Measurements from ENCODE around the gene BNC2. TPM values are rescaled to one million over a fixed set of nuclear protein-coding genes. Genes with fewer than 3 reads are reported as not detected.

The BNC2 gene
- total RNA-seq, 2 donors from 2014 or later: 16.1 to 16.9 TPM

- H3K36me3 ChIP-seq: no peaks in the 10 kb centered on the region
- ATAC-seq (ENCODE audit: insufficient number of reproducible peaks, low FRiP score, low read depth) (no peak), DNase-seq (ENCODE audit: low spot score) (no peak)
- TF ChIP-seq, protein P1, sequence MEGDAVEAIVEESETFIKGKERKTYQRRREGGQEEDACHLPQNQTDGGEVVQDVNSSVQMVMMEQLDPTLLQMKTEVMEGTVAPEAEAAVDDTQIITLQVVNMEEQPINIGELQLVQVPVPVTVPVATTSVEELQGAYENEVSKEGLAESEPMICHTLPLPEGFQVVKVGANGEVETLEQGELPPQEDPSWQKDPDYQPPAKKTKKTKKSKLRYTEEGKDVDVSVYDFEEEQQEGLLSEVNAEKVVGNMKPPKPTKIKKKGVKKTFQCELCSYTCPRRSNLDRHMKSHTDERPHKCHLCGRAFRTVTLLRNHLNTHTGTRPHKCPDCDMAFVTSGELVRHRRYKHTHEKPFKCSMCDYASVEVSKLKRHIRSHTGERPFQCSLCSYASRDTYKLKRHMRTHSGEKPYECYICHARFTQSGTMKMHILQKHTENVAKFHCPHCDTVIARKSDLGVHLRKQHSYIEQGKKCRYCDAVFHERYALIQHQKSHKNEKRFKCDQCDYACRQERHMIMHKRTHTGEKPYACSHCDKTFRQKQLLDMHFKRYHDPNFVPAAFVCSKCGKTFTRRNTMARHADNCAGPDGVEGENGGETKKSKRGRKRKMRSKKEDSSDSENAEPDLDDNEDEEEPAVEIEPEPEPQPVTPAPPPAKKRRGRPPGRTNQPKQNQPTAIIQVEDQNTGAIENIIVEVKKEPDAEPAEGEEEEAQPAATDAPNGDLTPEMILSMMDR (IDR thresholded peaks at IDR 0.05): no peak
- H3K27me3 ChIP-seq (replicated peaks; ENCODE audit: insufficient read depth): no peaks in the 10 kb centered on the region
- H3K4me1 ChIP-seq (ENCODE audit: control insufficient read depth in 1 of 2, low read depth in 2 of 2): no peaks in the 10 kb centered on the region
- H3K9me3 ChIP-seq: no peaks in the 10 kb centered on the region
- no peak overlapping the region for H3K4me3 ChIP-seq
- no peak overlapping the region for H3K27ac ChIP-seq
Observed at GRCh38 chr9:16555802-16556201, 314.7 kb downstream of the BNC2 start.

GRCh38 chr9:16553869-16554540 is 316.5 kb downstream of the BNC2 start:
- no peak overlapping the region for H3K27ac ChIP-seq
- H3K36me3 ChIP-seq: no peaks in the 10 kb centered on the region
- no peaks in the 10 kb centered on the region for H3K4me1 ChIP-seq (ENCODE audit: control insufficient read depth in 1 of 2, low read depth in 2 of 2)
- DNase-seq (ENCODE audit: low spot score) (no peak), ATAC-seq (ENCODE audit: insufficient number of reproducible peaks, low FRiP score, low read depth) (no peak)
- H3K4me3 ChIP-seq: no peak overlapping the region
- no peaks in the 10 kb centered on the region for H3K27me3 ChIP-seq (replicated peaks; ENCODE audit: insufficient read depth)
- no peaks in the 10 kb centered on the region for H3K9me3 ChIP-seq
- TF ChIP-seq, protein P1 (IDR thresholded peaks at IDR 0.05): no peak

GRCh38 chr9:16552252-16552651 is 318.2 kb downstream of the BNC2 start:
- no peaks in the 10 kb centered on the region for H3K27me3 ChIP-seq (replicated peaks; ENCODE audit: insufficient read depth)
- H3K4me1 ChIP-seq (ENCODE audit: control insufficient read depth in 1 of 2, low read depth in 2 of 2): no peaks in the 10 kb centered on the region
- H3K9me3 ChIP-seq: no peaks in the 10 kb centered on the region
- H3K27ac ChIP-seq: no peak overlapping the region
- no peak overlapping the region for H3K4me3 ChIP-seq
- no peak for DNase-seq (ENCODE audit: low spot score)
- no peaks in the 10 kb centered on the region for H3K36me3 ChIP-seq
- TF ChIP-seq, protein P1 (IDR thresholded peaks at IDR 0.05): no peak
- no peak for ATAC-seq (ENCODE audit: insufficient number of reproducible peaks, low FRiP score, low read depth)

DNA sequence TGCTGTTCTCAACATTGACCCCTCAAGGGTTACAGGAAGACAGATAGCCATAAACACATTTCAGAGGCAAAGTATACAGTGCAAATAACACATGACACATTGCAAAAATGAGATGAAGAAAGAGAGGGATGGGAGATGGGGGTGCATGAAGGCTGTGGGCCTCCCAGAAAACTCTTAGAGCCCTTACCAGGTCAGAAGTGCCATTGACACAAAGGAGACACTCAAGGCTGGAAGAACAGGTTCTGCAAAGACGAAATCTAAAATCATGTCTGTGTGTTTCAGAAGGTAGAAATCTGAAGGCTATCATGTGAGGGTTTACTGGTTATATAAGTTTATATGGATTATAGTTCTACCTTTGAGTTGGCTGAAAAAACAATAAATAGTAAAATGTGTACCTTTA is 318.8 kb downstream of the BNC2 start:
- TF ChIP-seq, protein P1 (IDR thresholded peaks at IDR 0.05): no peak
- H3K36me3 ChIP-seq: no peaks in the 10 kb centered on the region
- no peaks in the 10 kb centered on the region for H3K27me3 ChIP-seq (replicated peaks; ENCODE audit: insufficient read depth)
- no peaks in the 10 kb centered on the region for H3K9me3 ChIP-seq
- H3K4me1 ChIP-seq (ENCODE audit: control insufficient read depth in 1 of 2, low read depth in 2 of 2): no peaks in the 10 kb centered on the region
- DNase-seq (ENCODE audit: low spot score) (no peak), ATAC-seq (ENCODE audit: insufficient number of reproducible peaks, low FRiP score, low read depth) (no peak)
- H3K4me3 ChIP-seq: no peak overlapping the region
- H3K27ac ChIP-seq: no peak overlapping the region

GRCh38 chr9:16545639-16546038 is 324.8 kb downstream of the BNC2 start:
- no peak for DNase-seq (ENCODE audit: low spot score)
- TF ChIP-seq, protein P1 (IDR thresholded peaks at IDR 0.05): no peak
- Histone ChIP-seq H3K4me3 (no peak overlapping the region), H3K36me3 (no peaks in the 10 kb centered on the region), H3K9me3 (no peaks in the 10 kb centered on the region), H3K27me3 (replicated peaks; ENCODE audit: insufficient read depth) (no peaks in the 10 kb centered on the region), H3K27ac (no peak overlapping the region), H3K4me1 (ENCODE audit: control insufficient read depth in 1 of 2, low read depth in 2 of 2) (peaks cover 0 to 12% of the 10 kb centered on the region in 2 donors)
- ATAC-seq (ENCODE audit: insufficient number of reproducible peaks, low FRiP score, low read depth): no peak
